OCI-LY3 (cell line): ENCODE results near the gene UBE3D.
"Not testable (repeated sequence)": the region's sequence is repeated elsewhere in the genome, so short reads cannot be mapped to it uniquely, and the experiment has no call there.

Experiments
- H2AFZ ChIP-seq: fragments of 200-600, 300-600 bp; shearing (Covaris generic); 2 replicates; pipeline ENCODE4 v1.6.0; 2014; ENCODE audit warnings: antibody characterized with exemption, low read depth, low read length
- H3K27ac ChIP-seq: fragments of 200-600, 300-600 bp; sonication (generic); 2 replicates; pipeline ENCODE4 v1.5.1; 2014; ENCODE audit warnings: mild to moderate bottlenecking, low read length, moderate library complexity, mixed read lengths
- H3K27me3 ChIP-seq: fragments of 200-600, 300-600 bp; sonication (generic); 2 replicates; pipeline ENCODE4 v1.6.1; 2014; ENCODE audit warnings: low read depth, low read length, mixed read lengths
- H3K36me3 ChIP-seq: fragments of 200-600, 300-600 bp; sonication (generic); replicated peaks from 2 replicates; pipeline ENCODE3; 2014; ENCODE audit warnings: low read depth, low read length, mixed read lengths
- H3K4me1 ChIP-seq: fragments of 300-600, 200-600 bp; sonication (generic); 2 replicates; pipeline ENCODE4 v1.6.1; 2014; ENCODE audit warnings: low read length, mixed read lengths
- H3K4me2 ChIP-seq: fragments of 200-600, 300-600 bp; sonication (generic); 2 replicates; pipeline ENCODE4 v1.6.1; 2014; ENCODE audit warnings: low read length, mixed read lengths
- H3K4me3 ChIP-seq: fragments of 300-600, 200-600 bp; sonication (generic); 2 replicates; pipeline ENCODE4 v1.5.1; 2014; ENCODE audit warnings: antibody characterized with exemption, mild to moderate bottlenecking, low read length, moderate library complexity
- H3K79me2 ChIP-seq: fragments of 300-600, 200-600 bp; shearing (Covaris generic); 2 replicates; pipeline ENCODE4 v1.6.1; 2014; ENCODE audit warnings: mild to moderate bottlenecking, low read length, mixed read lengths
- H3K9ac ChIP-seq: fragments of 300-600, 200-600 bp; shearing (Covaris generic); 2 replicates; pipeline ENCODE4 v1.6.0; 2014; ENCODE audit warnings: mild to moderate bottlenecking, low read length, moderate library complexity
- H3K9me3 ChIP-seq: fragments of 200-600, 300-600 bp; shearing (Covaris generic); 2 replicates; pipeline ENCODE4 v1.6.1; 2014; ENCODE audit warnings: low read length, mixed read lengths; ENCODE audit not compliant: insufficient read depth
- H4K20me1 ChIP-seq: fragments of 200-600, 300-600 bp; sonication (generic); 2 replicates; pipeline ENCODE4 v1.6.1; 2016; ENCODE audit warnings: low read length, mixed read lengths; ENCODE audit not compliant: insufficient read depth
- CTCF ChIP-seq: fragments of 200-600, 300-600 bp; sonication (generic); IDR thresholded peaks from 2 replicates; pipeline ENCODE4 v1.5.1; 2014; ENCODE audit warnings: antibody characterized with exemption, low read length, low read depth
- EZH2phosphoT487 ChIP-seq: fragments of 200-600 bp; shearing (Covaris generic); IDR thresholded peaks from 2 replicates; pipeline ENCODE4 v1.6.1; 2018; ENCODE audit warnings: antibody characterized with exemption, mixed run types, low read depth

The UBE3D gene

GRCh38 chr6:82893889-82894652, 171.6 kb downstream of the UBE3D start:
- H3K27me3 ChIP-seq = no peaks in the 10 kb centered on the region
- no peak overlapping the region for H3K4me3 ChIP-seq
- H3K27ac ChIP-seq = no peak overlapping the region
- no peaks in the 10 kb centered on the region for H3K9me3 ChIP-seq
- TF ChIP-seq EZH2phosphoT487 (no peak), CTCF (no peak)
- H3K9ac ChIP-seq = no peak overlapping the region
- H3K79me2 ChIP-seq = no peaks in the 10 kb centered on the region
- no peak overlapping the region for H3K4me2 ChIP-seq
- H2AFZ ChIP-seq = no peak overlapping the region
- H3K36me3 ChIP-seq = peaks cover 7% of the 10 kb centered on the region
- H3K4me1 ChIP-seq = no peaks in the 10 kb centered on the region
- no peaks in the 10 kb centered on the region for H4K20me1 ChIP-seq

DNA sequence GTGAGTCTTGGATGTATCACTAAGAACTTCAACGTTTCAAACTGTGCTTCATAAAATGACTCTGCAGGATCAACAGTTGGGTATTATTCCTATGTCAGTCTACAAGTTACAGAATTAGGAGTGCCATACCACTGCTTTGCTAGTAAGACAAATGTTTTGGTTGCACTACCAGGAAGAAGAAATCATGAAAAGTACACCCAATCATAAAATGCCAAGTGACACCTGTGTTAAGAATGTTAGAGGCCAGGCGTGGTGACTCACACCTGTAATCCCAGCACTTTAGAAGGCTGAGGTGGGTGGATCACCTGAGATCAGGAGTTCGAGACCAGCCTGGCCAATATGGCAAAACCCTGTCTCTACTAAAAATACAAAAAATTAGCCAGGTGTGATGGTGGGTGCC, 174.1 kb downstream of the UBE3D start:
- not testable (repeated sequence) for H3K9ac ChIP-seq, H3K36me3 ChIP-seq, H3K4me3 ChIP-seq, H2AFZ ChIP-seq, H3K79me2 ChIP-seq, H3K4me2 ChIP-seq, H3K4me1 ChIP-seq, H3K27me3 ChIP-seq, H3K27ac ChIP-seq, H3K9me3 ChIP-seq, H4K20me1 ChIP-seq

DNA sequence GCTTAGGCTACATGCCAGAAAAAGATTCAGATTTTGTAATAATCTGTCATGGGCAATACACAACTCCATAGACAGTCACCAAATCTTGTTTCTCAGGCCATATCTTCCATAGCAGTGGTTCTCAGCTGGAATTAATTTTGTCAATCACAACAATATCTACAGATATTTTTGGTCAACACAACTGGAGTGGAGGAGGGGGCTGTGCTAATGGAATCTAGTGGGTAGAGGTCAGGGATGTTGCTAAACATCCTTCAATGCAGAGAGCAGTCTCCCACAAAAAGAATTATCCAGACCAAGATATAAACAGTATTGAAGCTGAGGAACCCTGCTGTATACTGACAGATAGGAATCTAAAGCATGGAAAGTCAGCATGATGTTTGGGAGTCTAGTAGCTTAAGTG, 174.6 kb downstream of the UBE3D start:
- H3K27me3 ChIP-seq = no peaks in the 10 kb centered on the region
- H3K9me3 ChIP-seq = no peaks in the 10 kb centered on the region
- H3K27ac ChIP-seq = no peak overlapping the region
- H3K4me2 ChIP-seq = no peak overlapping the region
- TF ChIP-seq CTCF (no peak), EZH2phosphoT487 (no peak)
- H3K79me2 ChIP-seq = no peaks in the 10 kb centered on the region
- no peak overlapping the region for H3K9ac ChIP-seq
- no peaks in the 10 kb centered on the region for H3K4me1 ChIP-seq
- H3K36me3 ChIP-seq = peaks cover 7% of the 10 kb centered on the region
- no peaks in the 10 kb centered on the region for H4K20me1 ChIP-seq
- H2AFZ ChIP-seq = no peak overlapping the region
- H3K4me3 ChIP-seq = no peak overlapping the region

GRCh38 chr6:82890240-82890639, 175.4 kb downstream of the UBE3D start:
- Histone ChIP-seq H2AFZ (no peak overlapping the region), H4K20me1 (no peaks in the 10 kb centered on the region), H3K27ac (no peak overlapping the region), H3K79me2 (no peaks in the 10 kb centered on the region), H3K27me3 (no peaks in the 10 kb centered on the region), H3K36me3 (peaks cover 7% of the 10 kb centered on the region), H3K4me2 (no peak overlapping the region), H3K9ac (no peak overlapping the region), H3K4me3 (no peak overlapping the region), H3K4me1 (no peaks in the 10 kb centered on the region), H3K9me3 (no peaks in the 10 kb centered on the region)
- TF ChIP-seq EZH2phosphoT487 (no peak), CTCF (no peak)

DNA sequence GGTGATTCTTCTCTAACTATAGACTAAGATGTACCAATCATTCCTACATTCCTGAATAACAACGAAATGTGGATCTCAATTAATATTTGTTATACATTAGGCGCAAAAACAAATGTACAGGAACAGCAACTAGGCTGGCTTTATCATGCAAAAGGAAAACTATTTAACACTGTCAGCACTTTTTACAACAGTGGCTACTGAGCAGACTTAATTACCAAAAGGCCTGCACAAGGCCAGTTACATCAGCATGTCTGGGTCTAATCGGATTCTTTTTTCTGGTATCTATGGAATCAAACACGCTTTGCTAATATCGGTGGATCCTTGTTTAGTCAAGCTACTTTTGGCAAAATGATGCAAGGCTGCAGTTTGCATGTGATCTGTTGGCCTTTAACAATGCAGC, 176.5 kb downstream of the UBE3D start:
- no peaks in the 10 kb centered on the region for H3K79me2 ChIP-seq

More for the DNA sequence above, 176.5 kb downstream of the UBE3D start:
- no peak overlapping the region for H3K4me3 ChIP-seq
- no peaks in the 10 kb centered on the region for H4K20me1 ChIP-seq
- no peak overlapping the region for H3K9ac ChIP-seq
- H3K9me3 ChIP-seq = no peaks in the 10 kb centered on the region
- H3K27ac ChIP-seq = no peak overlapping the region
- no peaks in the 10 kb centered on the region for H3K4me1 ChIP-seq
- TF ChIP-seq EZH2phosphoT487 (no peak), CTCF (no peak)
- H3K27me3 ChIP-seq = no peaks in the 10 kb centered on the region
- H2AFZ ChIP-seq = no peak overlapping the region
- no peak overlapping the region for H3K4me2 ChIP-seq
- H3K36me3 ChIP-seq = peaks cover 7% of the 10 kb centered on the region
